Esophagus squamous epithelium (tissue), 5 donors: Measurements from ENCODE around the gene CDK15. TPM values are rescaled to one million over a fixed set of nuclear protein-coding genes. Genes with fewer than 3 reads are reported as not detected.

Experiments
- DNase-seq: peaks from one replicate; lab custom pipeline; 2025; lab: John Stamatoyannopoulos, UW
- H3K27ac ChIP-seq, 4 donors: fragments of 200-600 bp; sonication (generic); one replicate each; pipeline ENCODE4 v1.5.1; 2016 to 2019; ENCODE audit warnings: mild to moderate bottlenecking in 1 of 4
- H3K27me3 ChIP-seq, 4 donors: fragments of 200-600 bp; sonication (generic); 1 replicate in 3 of 4; 2 replicates in 1 of 4; pipeline versions ENCODE4 v1.5.1 to v1.6.0; 2017 to 2021; ENCODE audit warnings: antibody characterized with exemption in 1 of 4
- H3K36me3 ChIP-seq, 3 donors: fragments of 200-600 bp; sonication (generic); one replicate each; pipeline ENCODE4 v1.5.1; 2016 to 2019
- H3K4me1 ChIP-seq, 3 donors: fragments of 200-600 bp; sonication (generic); one replicate each; pipeline ENCODE4 v1.5.1; 2017 to 2019
- H3K4me3 ChIP-seq, 4 donors: fragments of 200-600 bp; sonication (generic); 1 replicate in 3 of 4; 2 replicates in 1 of 4; pipeline ENCODE4 v1.5.1; 2016 to 2019; ENCODE audit warnings: mild to moderate bottlenecking in 2 of 4, moderate library complexity in 1 of 4
- H3K9me3 ChIP-seq, 3 donors: fragments of 200-600 bp; sonication (generic); one replicate each; pipeline ENCODE4 v1.5.1; 2016 to 2019
- POLR2A ChIP-seq, 4 donors: fragments of 450-650 bp; IDR thresholded peaks; one replicate each; pipeline ENCODE4 v1.6.1; 2017; ENCODE audit warnings: antibody characterized with exemption in 4 of 4, mild to moderate bottlenecking in 4 of 4, moderate library complexity in 3 of 4
- WGBS, 2 donors: methylation state at CpG; one replicate each; pipeline ENCODE4 v1.1.5; 2018; 5-methylcytosine and 5-hydroxymethylcytosine counted together
- intact Hi-C: fragments of 100-400 bp; cut with DNase I; formaldehyde crosslinking; loops from one replicate; pipeline ENCODE4 v1.15.0; 2022
- total RNA-seq, 4 donors: library from RNA; depleted of rRNA; stranded (reverse); fragments of >200 nt; gene quantifications; one replicate each; pipeline ENCODE4 v1.1.0, GENCODE V29; 2016
- TF ChIP-seq, protein P1 (sequence below), 6 experiments: fragments of 450-650 bp in 4 of 6; fragments of 200-600 bp in 2 of 6; sonication (generic) in 2 of 6; IDR thresholded peaks; one replicate each; pipeline ENCODE4 v1.5.1; 2016 to 2019; ENCODE audit warnings: antibody characterized with exemption in 6 of 6, mild to moderate bottlenecking in 4 of 6, moderate library complexity in 4 of 6
- donor health status: DM: yes; HTN: yes; CAD: no.

Gene CDK15
- total RNA-seq, 4 donors from 2014 or later: 0.23 to 6.1 TPM; not detected in 2

DNA sequence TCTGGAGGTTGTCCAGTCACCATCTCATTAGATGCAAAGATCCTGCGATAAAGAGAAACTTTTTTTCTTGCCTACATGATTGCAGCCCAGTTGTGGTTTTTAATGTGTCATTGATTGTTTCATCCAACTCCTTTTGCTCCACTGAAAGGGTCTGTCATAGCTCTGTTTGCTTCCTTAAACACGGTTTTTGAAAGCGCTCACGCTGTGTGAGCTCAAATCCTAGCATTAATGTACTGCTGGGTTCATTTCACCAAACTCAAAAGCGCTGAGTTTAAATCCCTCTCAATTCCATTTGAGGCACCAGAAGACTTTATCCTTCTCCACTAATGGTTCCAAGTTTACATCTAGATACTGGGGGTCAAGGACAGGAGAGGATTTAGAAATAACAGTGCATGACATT, 53.6 kb downstream of the CDK15 start:
- intact Hi-C loops: loop anchor here (5.0 kb wide), 1 partner anchor 317 kb away; no protein-coding TSS in a partner anchor
- peaks cover 0 to 30% (median 5%) of the 10 kb centered on the region in 3 donors for H3K4me1 ChIP-seq
- H3K27me3 ChIP-seq: peaks cover 0 to 22% (median 0%) of the 10 kb centered on the region in 4 donors
- WGBS, 2 donors: 72% methylated on average over 5 of the region's 5 CpGs
- TF ChIP-seq POLR2A (IDR thresholded peaks at IDR 0.05): no peak
- TF ChIP-seq, protein P1, sequence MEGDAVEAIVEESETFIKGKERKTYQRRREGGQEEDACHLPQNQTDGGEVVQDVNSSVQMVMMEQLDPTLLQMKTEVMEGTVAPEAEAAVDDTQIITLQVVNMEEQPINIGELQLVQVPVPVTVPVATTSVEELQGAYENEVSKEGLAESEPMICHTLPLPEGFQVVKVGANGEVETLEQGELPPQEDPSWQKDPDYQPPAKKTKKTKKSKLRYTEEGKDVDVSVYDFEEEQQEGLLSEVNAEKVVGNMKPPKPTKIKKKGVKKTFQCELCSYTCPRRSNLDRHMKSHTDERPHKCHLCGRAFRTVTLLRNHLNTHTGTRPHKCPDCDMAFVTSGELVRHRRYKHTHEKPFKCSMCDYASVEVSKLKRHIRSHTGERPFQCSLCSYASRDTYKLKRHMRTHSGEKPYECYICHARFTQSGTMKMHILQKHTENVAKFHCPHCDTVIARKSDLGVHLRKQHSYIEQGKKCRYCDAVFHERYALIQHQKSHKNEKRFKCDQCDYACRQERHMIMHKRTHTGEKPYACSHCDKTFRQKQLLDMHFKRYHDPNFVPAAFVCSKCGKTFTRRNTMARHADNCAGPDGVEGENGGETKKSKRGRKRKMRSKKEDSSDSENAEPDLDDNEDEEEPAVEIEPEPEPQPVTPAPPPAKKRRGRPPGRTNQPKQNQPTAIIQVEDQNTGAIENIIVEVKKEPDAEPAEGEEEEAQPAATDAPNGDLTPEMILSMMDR (IDR thresholded peaks at IDR 0.05): no peak
- peak overlapping the region in 1 of 4 donors; percentile 3 for H3K27ac ChIP-seq
- no peak overlapping the region for H3K4me3 ChIP-seq
- H3K36me3 ChIP-seq: no peaks in the 10 kb centered on the region
- no peaks in the 10 kb centered on the region for H3K9me3 ChIP-seq
- DNase-seq: no peak

DNA sequence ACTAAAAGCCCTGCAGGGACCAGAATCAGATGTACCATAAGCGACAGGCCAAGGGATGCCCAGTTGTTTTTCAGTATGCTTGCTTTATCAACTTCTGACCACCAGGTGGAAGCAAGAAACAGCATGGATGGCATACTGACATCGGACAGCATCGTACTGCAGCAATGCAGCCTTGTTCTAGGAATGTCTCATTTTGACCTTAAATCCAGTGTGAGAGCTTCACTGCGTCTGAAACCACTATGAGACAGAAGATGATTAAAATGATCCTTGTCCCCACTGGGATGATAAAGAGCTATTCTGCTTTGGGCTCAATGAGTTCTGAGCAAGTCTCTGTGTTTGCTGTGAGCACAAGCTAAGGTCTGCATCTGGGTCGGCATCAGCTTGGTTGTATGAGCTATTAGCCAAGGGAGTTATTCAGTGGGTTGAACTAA, 54.3 kb downstream of the CDK15 start:
- TF ChIP-seq POLR2A (IDR thresholded peaks at IDR 0.05): no peak
- TF ChIP-seq, protein P1 (IDR thresholded peaks at IDR 0.05): peak; percentile 66 to 80 (median 76)
- peaks cover 0 to 30% (median 5%) of the 10 kb centered on the region in 3 donors for H3K4me1 ChIP-seq
- no peak overlapping the region for H3K4me3 ChIP-seq
- no peak for DNase-seq
- H3K27ac ChIP-seq: peak overlapping the region in 1 of 4 donors; percentile 3
- no peaks in the 10 kb centered on the region for H3K36me3 ChIP-seq
- WGBS, 2 donors: 15 to 24% methylated on average over 5 of the region's 5 CpGs
- H3K9me3 ChIP-seq: no peaks in the 10 kb centered on the region
- peaks cover 0 to 24% (median 0%) of the 10 kb centered on the region in 4 donors for H3K27me3 ChIP-seq
- intact Hi-C loops: loop anchor here (5.0 kb wide), 1 partner anchor 317 kb away; no protein-coding TSS in a partner anchor

DNA sequence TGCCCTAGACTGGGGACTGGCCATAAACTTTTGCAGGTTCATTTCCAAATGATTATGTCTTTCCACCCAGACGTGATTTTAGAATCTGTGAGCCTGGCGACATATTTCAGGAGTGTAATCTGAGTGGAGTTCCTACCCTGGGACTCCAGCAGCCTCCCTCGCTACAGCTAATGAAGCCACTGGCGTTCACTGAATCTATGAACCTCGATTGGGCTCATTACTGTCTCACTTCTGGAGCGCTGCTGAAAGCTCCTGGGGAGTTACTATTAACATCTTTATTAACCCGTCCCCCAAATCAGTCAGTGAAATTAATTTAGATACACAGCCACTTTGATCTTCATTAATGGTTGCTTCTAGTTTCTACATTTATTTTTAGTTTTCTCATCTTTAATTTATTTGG, 56.5 kb downstream of the CDK15 start:
- Histone ChIP-seq H3K36me3 (no peaks in the 10 kb centered on the region), H3K27ac (no peak overlapping the region), H3K27me3 (peaks cover 0 to 17% (median 0%) of the 10 kb centered on the region in 4 donors), H3K4me3 (no peak overlapping the region), H3K9me3 (no peaks in the 10 kb centered on the region), H3K4me1 (peaks cover 0 to 30% (median 5%) of the 10 kb centered on the region in 3 donors)
- no peak for TF ChIP-seq POLR2A (IDR thresholded peaks at IDR 0.05)
- TF ChIP-seq, protein P1 (IDR thresholded peaks at IDR 0.05): no peak
- WGBS, 2 donors: 79 to 85% methylated on average over 7 of the region's 7 CpGs
- intact Hi-C loops: loop anchor here (5.0 kb wide), 1 partner anchor 314 kb away; no protein-coding TSS in a partner anchor
- DNase-seq: no peak

DNA sequence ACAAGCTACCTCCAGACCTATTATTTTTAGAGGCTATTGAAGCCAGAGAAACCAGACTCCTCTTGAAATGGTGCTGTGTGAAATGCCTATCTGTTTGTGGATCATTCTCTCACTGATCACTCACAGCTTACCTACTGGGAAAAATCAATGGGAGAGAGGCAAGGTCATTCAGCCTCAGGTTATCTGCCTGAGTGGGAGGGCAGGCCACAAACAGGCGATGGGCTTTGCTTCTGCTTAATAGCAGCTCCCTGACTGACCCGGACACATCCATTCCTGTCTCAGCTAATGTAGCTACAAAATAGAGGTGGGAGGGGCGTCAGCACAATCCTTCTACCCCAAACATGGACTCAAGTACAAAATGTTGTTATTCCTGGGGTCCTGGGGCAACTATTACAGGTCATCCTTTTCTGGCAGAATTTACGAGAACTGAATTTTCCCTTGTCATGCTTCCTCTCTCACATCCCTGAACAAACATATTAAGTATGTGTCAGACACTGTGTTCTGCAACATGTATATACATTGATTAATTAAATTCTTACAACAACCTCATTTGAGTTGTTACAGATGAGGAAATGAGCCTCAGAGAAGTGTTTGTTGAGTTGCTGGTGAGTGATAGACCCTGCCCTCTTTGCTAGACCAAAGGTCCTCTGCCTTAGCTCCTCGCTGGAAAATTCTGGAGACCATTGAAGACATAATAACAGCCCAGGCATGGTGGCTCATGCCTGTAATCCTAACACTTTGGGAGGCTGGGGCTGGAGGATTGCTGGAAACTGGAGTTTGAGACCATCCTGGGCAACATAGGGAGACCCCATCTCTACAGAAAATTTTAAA, 60.5 kb downstream of the CDK15 start:
- no peaks in the 10 kb centered on the region for H3K9me3 ChIP-seq
- DNase-seq: no peak

More for the DNA sequence above, 60.5 kb downstream of the CDK15 start:
- peaks cover 0 to 4% (median 0%) of the 10 kb centered on the region in 4 donors for H3K27me3 ChIP-seq
- TF ChIP-seq, protein P1 (IDR thresholded peaks at IDR 0.05): no peak
- no peak for TF ChIP-seq POLR2A (IDR thresholded peaks at IDR 0.05)
- WGBS, 2 donors: 67 to 77% methylated on average over 5 of the region's 5 CpGs
- no peaks in the 10 kb centered on the region for H3K36me3 ChIP-seq
- no peak overlapping the region for H3K27ac ChIP-seq
- no peak overlapping the region for H3K4me3 ChIP-seq
- no peaks in the 10 kb centered on the region for H3K4me1 ChIP-seq
- intact Hi-C loops: no loop called here
